Mucosa of rectum (tissue), 2 donors: ENCODE measurements around the gene OR4D5.

Experiments used
- H3K27ac ChIP-seq, 2 donors: one replicate each; pipeline ENCODE4 v1.7.0; 2013; ENCODE audit warnings: inconsistent platforms in 2 of 2, low read depth in 2 of 2, low read length in 2 of 2
- H3K27me3 ChIP-seq, 2 donors: one replicate each; pipeline ENCODE4 v1.7.0; 2013; ENCODE audit warnings: low read length in 2 of 2; ENCODE audit not compliant: control insufficient read depth in 2 of 2, insufficient read depth in 2 of 2
- H3K36me3 ChIP-seq, 2 donors: one replicate each; pipeline ENCODE4 v1.7.0; 2013; ENCODE audit warnings: low read length in 2 of 2; ENCODE audit not compliant: control insufficient read depth in 2 of 2, insufficient read depth in 2 of 2
- H3K4me1 ChIP-seq, 2 donors: one replicate each; pipeline ENCODE4 v1.7.0; 2013; ENCODE audit warnings: low read length in 2 of 2, mild to moderate bottlenecking in 1 of 2; ENCODE audit not compliant: control insufficient read depth in 2 of 2, insufficient read depth in 2 of 2
- H3K4me3 ChIP-seq, 2 donors: one replicate each; pipeline ENCODE4 v1.7.0; 2013; ENCODE audit warnings: low read length in 2 of 2
- H3K9ac ChIP-seq, 2 donors: one replicate each; pipeline ENCODE4 v1.7.0; 2013; ENCODE audit warnings: low read length in 2 of 2, low read depth in 1 of 2, mild to moderate bottlenecking in 1 of 2
- H3K9me3 ChIP-seq, 2 donors: one replicate each; pipeline ENCODE4 v1.7.0; 2013; ENCODE audit warnings: low read length in 2 of 2; ENCODE audit not compliant: control insufficient read depth in 2 of 2
- donor health status: healthy.
- donor health status: Normal muscosa, but diverticular disease.

OR4D5 gene

GRCh38 chr11:123939317-123939716 is at the start of gene OR4D5:
TSS of gene OR4D5 (plus strand) at chr11:123939617. CDS start at chr11:123939617, 0 bp downstream.
- Histone ChIP-seq H3K9me3 (no peaks in the 10 kb centered on the region), H3K4me3 (no peak within 1 kb of the TSS), H3K27ac (no peak within 1 kb of the TSS), H3K4me1 (no peaks in the 10 kb centered on the region), H3K36me3 (no peaks in the 10 kb centered on the region), H3K27me3 (no peaks in the 10 kb centered on the region), H3K9ac (no peak within 1 kb of the TSS)

- no peaks in the 10 kb centered on the region for H3K27me3 ChIP-seq
- no peaks in the 10 kb centered on the region for H3K36me3 ChIP-seq
- H3K9me3 ChIP-seq = no peaks in the 10 kb centered on the region
- H3K9ac ChIP-seq = no peak overlapping the region
- no peak overlapping the region for H3K27ac ChIP-seq
- no peak overlapping the region for H3K4me3 ChIP-seq
- H3K4me1 ChIP-seq = no peaks in the 10 kb centered on the region
Measured at GRCh38 chr11:123892031-123892430, 47.4 kb upstream of the OR4D5 start.

- H3K27me3 ChIP-seq = no peaks in the 10 kb centered on the region
- no peak overlapping the region for H3K4me3 ChIP-seq
- no peaks in the 10 kb centered on the region for H3K9me3 ChIP-seq
- H3K36me3 ChIP-seq = no peaks in the 10 kb centered on the region
- no peaks in the 10 kb centered on the region for H3K4me1 ChIP-seq
- H3K9ac ChIP-seq = no peak overlapping the region
- no peak overlapping the region for H3K27ac ChIP-seq
Measured at GRCh38 chr11:123899792-123900191, 39.6 kb upstream of the OR4D5 start.

- H3K9ac ChIP-seq = no peak within 1 kb of the TSS
- H3K27me3 ChIP-seq = no peaks in the 10 kb centered on the region
- H3K9me3 ChIP-seq = no peaks in the 10 kb centered on the region
- no peaks in the 10 kb centered on the region for H3K4me1 ChIP-seq
- no peaks in the 10 kb centered on the region for H3K36me3 ChIP-seq
- H3K27ac ChIP-seq = no peak within 1 kb of the TSS
- no peak within 1 kb of the TSS for H3K4me3 ChIP-seq
Measured at GRCh38 chr11:123901867-123902266, 37.5 kb upstream of the OR4D5 start, which contains the start of gene OR8D4. TSS of gene OR8D4 (plus strand) at chr11:123902167. CDS start at chr11:123906432, 4,265 bp downstream.

DNA sequence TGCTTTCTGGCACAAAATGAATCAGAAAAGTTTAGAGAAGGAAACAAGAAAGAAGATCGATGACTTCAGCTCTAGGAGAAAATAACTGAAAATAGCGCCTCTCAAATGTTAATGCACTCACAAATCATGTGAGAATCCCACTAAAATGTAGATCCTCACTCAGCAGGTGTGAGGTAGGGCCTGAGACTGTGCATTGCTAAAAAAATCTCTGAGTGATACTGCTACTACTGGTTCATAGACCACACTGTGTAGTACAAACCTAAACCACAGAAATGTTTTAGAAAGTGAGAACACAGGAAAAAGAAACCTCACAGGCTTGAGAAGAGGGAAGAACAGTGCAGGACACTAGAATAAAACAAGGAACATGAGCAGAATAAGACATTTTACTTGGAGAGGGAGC is 35.5 kb upstream of the OR4D5 start:
- Histone ChIP-seq H3K4me1 (no peaks in the 10 kb centered on the region), H3K27ac (no peak overlapping the region), H3K9me3 (no peaks in the 10 kb centered on the region), H3K4me3 (no peak overlapping the region), H3K36me3 (no peaks in the 10 kb centered on the region), H3K9ac (no peak overlapping the region), H3K27me3 (no peaks in the 10 kb centered on the region)

- Histone ChIP-seq H3K27me3 (no peaks in the 10 kb centered on the region), H3K9me3 (no peaks in the 10 kb centered on the region), H3K36me3 (no peaks in the 10 kb centered on the region), H3K27ac (no peak overlapping the region), H3K4me1 (no peaks in the 10 kb centered on the region), H3K9ac (no peak overlapping the region), H3K4me3 (no peak overlapping the region)
Measured at GRCh38 chr11:123904932-123905331, 34.5 kb upstream of the OR4D5 start.

GRCh38 chr11:123905826-123906225 is 33.6 kb upstream of the OR4D5 start:
- Histone ChIP-seq H3K4me3 (no peak overlapping the region), H3K9me3 (no peaks in the 10 kb centered on the region), H3K27me3 (no peaks in the 10 kb centered on the region), H3K27ac (no peak overlapping the region), H3K9ac (no peak overlapping the region), H3K4me1 (no peaks in the 10 kb centered on the region), H3K36me3 (no peaks in the 10 kb centered on the region)

DNA sequence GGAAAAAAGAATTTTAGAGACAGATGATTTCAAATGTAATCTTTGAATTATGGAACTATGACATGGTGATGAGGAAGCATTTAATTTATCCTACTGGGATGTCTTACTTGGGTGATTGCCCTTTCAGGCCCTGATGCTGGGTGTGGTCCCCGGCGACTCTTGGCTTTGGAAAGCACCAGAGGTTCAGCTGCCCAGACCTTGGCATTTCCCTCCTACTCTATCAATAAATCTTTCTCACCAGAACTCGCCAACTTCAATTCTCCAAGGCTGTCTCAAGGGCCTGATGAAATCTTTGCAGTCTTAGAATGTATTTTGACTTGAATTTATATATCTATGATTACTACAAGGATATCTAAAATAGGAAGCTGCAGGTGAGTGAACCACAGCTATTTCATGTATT is 18.5 kb upstream of the OR4D5 start:
- Histone ChIP-seq H3K4me1 (no peaks in the 10 kb centered on the region), H3K27ac (no peak overlapping the region), H3K9ac (no peak overlapping the region)

DNA sequence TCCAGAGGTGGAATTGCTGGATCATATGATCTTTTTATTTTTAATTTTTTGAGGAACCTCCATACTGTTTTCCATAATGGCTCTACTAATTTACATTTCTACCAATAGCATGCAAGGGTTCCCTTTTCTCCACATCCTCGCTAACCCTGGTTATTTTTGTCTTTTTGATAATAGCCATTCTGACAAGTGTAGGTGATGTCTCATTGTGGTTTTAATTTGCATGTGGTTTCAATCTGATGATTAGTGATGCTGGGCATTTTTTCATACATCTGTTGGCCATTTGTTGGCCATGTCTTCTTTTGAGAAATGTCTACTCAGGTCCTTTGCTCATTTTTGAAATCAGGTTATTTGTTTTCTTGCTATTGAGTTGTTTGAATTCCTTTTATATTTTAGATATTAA is 15.4 kb upstream of the OR4D5 start:
- Histone ChIP-seq H3K27me3 (no peaks in the 10 kb centered on the region), H3K4me1 (no peaks in the 10 kb centered on the region), H3K36me3 (no peaks in the 10 kb centered on the region), H3K9me3 (no peaks in the 10 kb centered on the region), H3K9ac (no peak overlapping the region), H3K4me3 (no peak overlapping the region), H3K27ac (no peak overlapping the region)

More for the DNA sequence above, 18.5 kb upstream of the OR4D5 start:
- Histone ChIP-seq H3K9me3 (no peaks in the 10 kb centered on the region), H3K4me3 (no peak overlapping the region), H3K36me3 (no peaks in the 10 kb centered on the region), H3K27me3 (no peaks in the 10 kb centered on the region)

DNA sequence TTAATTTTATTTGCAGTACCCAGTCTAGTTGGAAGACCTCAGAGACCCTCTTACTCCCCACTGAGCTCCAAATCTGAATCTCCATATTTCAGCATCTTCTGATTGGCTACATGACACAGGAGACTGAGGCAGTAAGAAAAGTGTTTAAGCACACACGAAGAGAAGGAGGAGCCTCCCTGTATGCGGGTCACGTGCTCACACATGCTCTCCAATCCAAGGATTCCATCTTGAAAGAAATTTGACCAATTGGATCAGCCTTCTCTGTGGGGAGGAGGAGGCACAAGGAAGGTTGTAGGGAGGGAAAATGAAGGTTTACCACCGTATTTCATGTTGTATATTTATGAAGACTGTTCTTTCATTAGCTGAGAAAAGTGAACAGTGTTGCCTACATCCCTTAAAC is 3.0 kb downstream of the OR4D5 start:
- no peak overlapping the region for H3K9ac ChIP-seq
- H3K4me3 ChIP-seq = no peak overlapping the region
- no peaks in the 10 kb centered on the region for H3K9me3 ChIP-seq
- no peaks in the 10 kb centered on the region for H3K36me3 ChIP-seq
- no peak overlapping the region for H3K27ac ChIP-seq
- no peaks in the 10 kb centered on the region for H3K27me3 ChIP-seq
- H3K4me1 ChIP-seq = no peaks in the 10 kb centered on the region

DNA sequence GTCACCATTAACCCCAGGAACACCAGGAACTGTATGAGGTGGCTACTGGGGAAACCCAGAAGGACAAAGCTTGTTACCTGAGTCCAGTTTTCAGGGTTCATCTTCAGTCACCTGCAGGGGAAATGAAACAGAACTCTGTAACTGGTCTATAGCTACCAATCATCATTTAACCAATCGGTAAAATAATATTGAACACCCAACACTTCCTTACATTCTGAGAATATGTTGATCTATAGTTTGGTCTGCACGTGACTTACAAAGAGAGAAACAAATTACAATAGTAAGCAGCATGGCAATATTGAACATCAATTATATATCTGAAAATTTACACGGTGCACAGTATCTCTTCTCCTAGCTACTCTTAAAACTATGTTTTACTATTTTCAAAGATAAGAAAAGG is 4.3 kb downstream of the OR4D5 start, which contains the start of gene OR6T1:
Gene OR6T1 (minus strand): TSS at position 101 of the 400 bp plus-strand sequence. CDS start 0 bp downstream, at position 101.
- Histone ChIP-seq H3K9me3 (no peaks in the 10 kb centered on the region), H3K27ac (no peak within 1 kb of the TSS), H3K27me3 (no peaks in the 10 kb centered on the region), H3K4me1 (no peaks in the 10 kb centered on the region), H3K4me3 (no peak within 1 kb of the TSS), H3K36me3 (no peaks in the 10 kb centered on the region), H3K9ac (no peak within 1 kb of the TSS)
